IMR-90 (cell line): ENCODE results near the gene HS6ST3. TPM values are rescaled to one million over a fixed set of nuclear protein-coding genes. Genes with fewer than 3 reads are reported as not detected.

Experiments
- ATAC-seq: fragments of 200-7000 bp; cut with Tn5 transposase; 2 replicates; pipeline ENCODE4 v1.9.1; 2020; ENCODE audit warnings: low read depth, mild to moderate bottlenecking, moderate library complexity
- BruUV-seq: library from RNA; stranded (reverse); fragments of 400-500 nt; replicated peaks from 2 replicates; lab custom pipeline; 2021; lab: Mats Ljungman, UMichigan
- CTCF ChIA-PET: fragments of 300-600 bp; formaldehyde crosslinking; extraction: SDS; loops from one replicate; lab custom pipeline; 2021; ENCODE audit warnings: antibody characterized with exemption; lab: Yijun Ruan, JAX
- POLR2A ChIA-PET: fragments of 300-600 bp; sonication (Branson Sonifier 250); formaldehyde crosslinking; loops from one replicate; lab custom pipeline; 2022; ENCODE audit warnings: antibody characterized with exemption; ENCODE audit not compliant: unreplicated experiment; lab: Charles Lee
- DNase-seq: peaks from one replicate; pipeline ENCODE4 v3.0.0; 2013
- H2AFZ ChIP-seq: replicated peaks from 2 replicates; pipeline ENCODE3; 2013; ENCODE audit warnings: low read length, mild to moderate bottlenecking; ENCODE audit not compliant: poor library complexity
- H2AK5ac ChIP-seq: 2 replicates; pipeline ENCODE4 v1.6.1; 2013; ENCODE audit warnings: low read depth, low read length, inconsistent platforms
- H2AK9ac ChIP-seq: replicated peaks from 2 replicates; pipeline ENCODE3; 2013; ENCODE audit warnings: mild to moderate bottlenecking, low read depth, low read length, moderate library complexity; ENCODE audit not compliant: poor library complexity
- H2BK120ac ChIP-seq: 2 replicates; pipeline ENCODE4 v1.6.1; 2013; ENCODE audit warnings: low read depth, low read length, inconsistent platforms
- H2BK15ac ChIP-seq: 3 replicates; pipeline ENCODE4 v1.6.1; 2013; ENCODE audit warnings: low read depth, low read length, inconsistent platforms
- H2BK20ac ChIP-seq: 2 replicates; pipeline ENCODE4 v1.6.1; 2013; ENCODE audit warnings: low read depth, mild to moderate bottlenecking, inconsistent platforms, low read length, moderate library complexity
- H2BK5ac ChIP-seq: 2 replicates; pipeline ENCODE4 v1.6.1; 2013; ENCODE audit warnings: mild to moderate bottlenecking, low read depth, low read length, inconsistent platforms; ENCODE audit not compliant: poor library complexity, severe bottlenecking
- H3K14ac ChIP-seq: replicated peaks from 2 replicates; pipeline ENCODE4 v1.6.1; 2013; ENCODE audit warnings: low read depth, low read length, inconsistent platforms
- H3K18ac ChIP-seq: 2 replicates; pipeline ENCODE4 v1.6.1; 2013; ENCODE audit warnings: low read depth, low read length, control low read depth
- H3K23ac ChIP-seq: 2 replicates; pipeline ENCODE4 v1.6.1; 2013; ENCODE audit warnings: low read depth, low read length, inconsistent platforms
- H3K27ac ChIP-seq: 2 replicates; pipeline ENCODE4 v1.5.1; 2013; ENCODE audit warnings: mild to moderate bottlenecking, control low read depth, low read length; ENCODE audit not compliant: insufficient read depth
- H3K27me3 ChIP-seq: 2 replicates; pipeline ENCODE4 v1.6.1; 2013; ENCODE audit warnings: low read length; ENCODE audit not compliant: control insufficient read depth, insufficient read depth
- H3K36me3 ChIP-seq: 2 replicates; pipeline ENCODE4 v1.6.1; 2013; ENCODE audit warnings: low read length, mixed read lengths; ENCODE audit not compliant: control insufficient read depth, insufficient read depth
- H3K4ac ChIP-seq: 2 replicates; pipeline ENCODE4 v1.6.1; 2013; ENCODE audit warnings: low read depth, low read length, inconsistent platforms
- H3K4me1 ChIP-seq: 2 replicates; pipeline ENCODE4 v1.6.1; 2013; ENCODE audit warnings: low read length, mixed read lengths; ENCODE audit not compliant: control insufficient read depth, insufficient read depth
- H3K4me2 ChIP-seq: 2 replicates; pipeline ENCODE4 v1.6.1; 2013; ENCODE audit warnings: low read depth, mild to moderate bottlenecking, control low read depth, low read length, moderate library complexity
- H3K4me3 ChIP-seq: 2 replicates; pipeline ENCODE4 v1.5.1; 2013; ENCODE audit warnings: low read depth, mild to moderate bottlenecking, control low read depth, low read length, moderate library complexity; ENCODE audit not compliant: insufficient read depth
- H3K56ac ChIP-seq: 2 replicates; pipeline ENCODE4 v1.6.1; 2013; ENCODE audit warnings: low read length, inconsistent platforms; ENCODE audit not compliant: insufficient read depth; ENCODE audit errors: extremely low read depth
- H3K79me1 ChIP-seq, 2 experiments: 2 replicates each; pipeline ENCODE4 v1.6.1; 2013; ENCODE audit warnings: low read length in 2 of 2, inconsistent platforms in 1 of 2, low read depth in 1 of 2
- H3K9ac ChIP-seq: 2 replicates; pipeline ENCODE4 v1.6.1; 2013; ENCODE audit warnings: low read depth, low read length, control low read depth
- H3K9me1 ChIP-seq: 2 replicates; pipeline ENCODE4 v1.6.1; 2013; ENCODE audit warnings: low read length, inconsistent platforms; ENCODE audit not compliant: insufficient read depth
- H3K9me3 ChIP-seq: 2 replicates; pipeline ENCODE4 v1.6.1; 2013; ENCODE audit warnings: low read length; ENCODE audit not compliant: control insufficient read depth, insufficient read depth
- H4K20me1 ChIP-seq: 2 replicates; pipeline ENCODE4 v1.6.1; 2013; ENCODE audit warnings: low read length, inconsistent platforms; ENCODE audit not compliant: insufficient read depth
- H4K5ac ChIP-seq: 2 replicates; pipeline ENCODE4 v1.6.1; 2013; ENCODE audit warnings: mild to moderate bottlenecking, low read depth, low read length, control low read depth
- H4K8ac ChIP-seq, 2 experiments: 2 replicates each; pipeline ENCODE4 v1.6.1; 2013; ENCODE audit warnings: low read depth in 2 of 2, low read length in 2 of 2, control low read depth in 1 of 2, inconsistent platforms in 1 of 2
- H4K91ac ChIP-seq: 2 replicates; pipeline ENCODE4 v1.6.1; 2013; ENCODE audit warnings: low read depth, low read length, inconsistent platforms; ENCODE audit not compliant: insufficient read depth
- RAD21 ChIP-seq: IDR thresholded peaks from 2 replicates; pipeline ENCODE4 v1.6.1; 2012; ENCODE audit warnings: low read length, improper control_type of control experiment
- SMC3 ChIP-seq: fragments of 150-350 bp; IDR thresholded peaks from 2 replicates; pipeline ENCODE4 v1.6.1; 2016; ENCODE audit warnings: low read depth, mild to moderate bottlenecking, antibody characterized with exemption, low read length, moderate library complexity
- WGBS, 2 experiments: methylation state at CpG; one replicate each; pipeline versions ENCODE4 v1.1.5 to v1.1.7; 2013; ENCODE audit warnings: missing lambda C conversion rate in 2 of 2; ENCODE audit not compliant: insufficient read length in 1 of 2; ENCODE audit errors: extremely low coverage in 2 of 2; 5-methylcytosine and 5-hydroxymethylcytosine counted together
- dilution Hi-C: fragments of 300-500 bp; cut with HindIII; formaldehyde crosslinking; loops from one replicate; pipeline ENCODE4 v1.14.3; 2018; ENCODE audit warnings: low sequenced_read_pairs; ENCODE audit not compliant: unreplicated experiment
- in situ Hi-C: fragments of 300-500 bp; cut with MboI; formaldehyde crosslinking; loops from 3 replicates; pipeline ENCODE4 v1.14.3; 2019; ENCODE audit warnings: low sequenced_read_pairs, inconsistent platforms, mixed read lengths
- intact Hi-C: fragments of 100-400 bp; cut with micrococcal nuclease; formaldehyde crosslinking; loops from 2 replicates; pipeline ENCODE4 v1.10.0; 2022
- polyA plus RNA-seq, 3 experiments: library from polyadenylated mRNA; depleted of rRNA; stranded (reverse); fragments of >200 nt; gene quantifications; 2 replicates each; pipeline ENCODE4 v1.2.3, GENCODE V29; 2012; ENCODE audit warnings: low replicate concordance in 1 of 3
- total RNA-seq: library from RNA; depleted of rRNA; stranded (reverse); fragments of >200 nt; gene quantifications from 2 replicates; pipeline ENCODE4 v1.2.3, GENCODE V29; 2012
- TF ChIP-seq, protein P1 (sequence below): fragments of 150-350 bp; IDR thresholded peaks from 2 replicates; pipeline ENCODE4 v1.6.1; 2017; ENCODE audit warnings: mild to moderate bottlenecking, antibody characterized with exemption, low read length, low read depth

Gene HS6ST3
- total and polyA plus RNA-seq, 2 of the 4 experiments (the other 2 are of a cell fraction) = not detected

DNA sequence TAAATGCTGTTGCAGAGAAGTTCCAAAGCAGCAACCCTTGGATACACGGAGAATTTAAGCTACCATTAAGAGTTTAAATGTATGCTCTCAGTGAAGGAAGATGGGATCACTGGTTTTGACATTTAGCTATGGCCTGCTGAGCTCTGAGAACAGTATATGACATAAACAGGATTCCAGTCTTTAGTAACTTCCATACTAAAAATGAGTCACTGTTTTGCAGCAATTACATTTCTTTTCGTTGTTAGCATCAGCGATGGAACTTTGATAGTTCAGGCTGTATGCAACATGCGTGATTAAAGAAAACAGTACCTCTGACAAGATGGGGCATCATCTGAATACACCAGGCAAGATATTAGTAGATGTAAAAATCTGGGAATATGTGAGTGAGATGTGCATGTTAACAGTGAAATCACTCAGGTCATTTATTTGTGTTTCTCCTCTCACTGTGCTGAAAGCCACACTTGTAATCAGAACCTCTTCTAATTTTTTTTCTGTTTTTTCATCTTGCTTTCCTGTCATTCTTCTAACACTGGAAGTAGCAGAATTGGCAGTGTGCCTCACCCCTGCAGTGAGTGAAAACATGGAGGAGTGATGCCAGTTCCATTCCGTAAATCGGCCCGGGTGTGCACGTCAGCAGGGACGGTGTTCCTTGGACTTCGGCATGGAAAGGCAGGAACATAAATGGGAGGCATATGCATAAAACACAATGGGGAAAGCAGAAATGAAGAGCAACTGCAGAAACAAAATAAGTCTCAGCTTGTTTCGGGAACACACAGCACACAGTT lies 542.8 kb downstream of the HS6ST3 start:
- Histone ChIP-seq H4K5ac (no peak overlapping the region), H2AFZ (no peak overlapping the region), H3K9me3 (peaks cover 10% of the 10 kb centered on the region), H2BK15ac (no peak overlapping the region), H3K4me1 (no peaks in the 10 kb centered on the region), H3K36me3 (no peaks in the 10 kb centered on the region), H3K14ac (no peak overlapping the region), H2BK120ac (no peak overlapping the region), H2AK5ac (no peak overlapping the region), H3K9me1 (no peaks in the 10 kb centered on the region), H3K27me3 (no peaks in the 10 kb centered on the region), H4K20me1 (no peaks in the 10 kb centered on the region), H3K4me3 (no peak overlapping the region), H2BK5ac (no peak overlapping the region), H3K27ac (no peak overlapping the region), H3K56ac (no peak overlapping the region), H3K9ac (no peak overlapping the region), H3K23ac (no peak overlapping the region), H3K18ac (no peak overlapping the region), H3K4me2 (no peak overlapping the region), H2BK20ac (no peak overlapping the region), H4K91ac (no peak overlapping the region), H4K8ac (no peak overlapping the region), H2AK9ac (no peak overlapping the region), H3K79me1 (no peaks in the 10 kb centered on the region), H3K4ac (no peak overlapping the region)
- TF ChIP-seq RAD21 (no peak), SMC3 (no peak)
- TF ChIP-seq, protein P1, sequence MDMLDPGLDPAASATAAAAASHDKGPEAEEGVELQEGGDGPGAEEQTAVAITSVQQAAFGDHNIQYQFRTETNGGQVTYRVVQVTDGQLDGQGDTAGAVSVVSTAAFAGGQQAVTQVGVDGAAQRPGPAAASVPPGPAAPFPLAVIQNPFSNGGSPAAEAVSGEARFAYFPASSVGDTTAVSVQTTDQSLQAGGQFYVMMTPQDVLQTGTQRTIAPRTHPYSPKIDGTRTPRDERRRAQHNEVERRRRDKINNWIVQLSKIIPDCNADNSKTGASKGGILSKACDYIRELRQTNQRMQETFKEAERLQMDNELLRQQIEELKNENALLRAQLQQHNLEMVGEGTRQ = no peak
- intact Hi-C loops = no loop called here
- in situ Hi-C loops = no loop called here
- ChIA-PET POLR2A (no interaction called here), CTCF (no interaction called here)
- DNase-seq = no peak
- no TSS peak for BruUV-seq
- dilution Hi-C loops = no loop called here
- WGBS, 2 experiments = 80% methylated on average over 1 of the region's 11 CpGs; no CpG with 5 or more reads in 1 of the 2 experiments
- no peak for ATAC-seq
